ENCODE results near the gene GTPBP6.

The GTPBP6 gene

DNA sequence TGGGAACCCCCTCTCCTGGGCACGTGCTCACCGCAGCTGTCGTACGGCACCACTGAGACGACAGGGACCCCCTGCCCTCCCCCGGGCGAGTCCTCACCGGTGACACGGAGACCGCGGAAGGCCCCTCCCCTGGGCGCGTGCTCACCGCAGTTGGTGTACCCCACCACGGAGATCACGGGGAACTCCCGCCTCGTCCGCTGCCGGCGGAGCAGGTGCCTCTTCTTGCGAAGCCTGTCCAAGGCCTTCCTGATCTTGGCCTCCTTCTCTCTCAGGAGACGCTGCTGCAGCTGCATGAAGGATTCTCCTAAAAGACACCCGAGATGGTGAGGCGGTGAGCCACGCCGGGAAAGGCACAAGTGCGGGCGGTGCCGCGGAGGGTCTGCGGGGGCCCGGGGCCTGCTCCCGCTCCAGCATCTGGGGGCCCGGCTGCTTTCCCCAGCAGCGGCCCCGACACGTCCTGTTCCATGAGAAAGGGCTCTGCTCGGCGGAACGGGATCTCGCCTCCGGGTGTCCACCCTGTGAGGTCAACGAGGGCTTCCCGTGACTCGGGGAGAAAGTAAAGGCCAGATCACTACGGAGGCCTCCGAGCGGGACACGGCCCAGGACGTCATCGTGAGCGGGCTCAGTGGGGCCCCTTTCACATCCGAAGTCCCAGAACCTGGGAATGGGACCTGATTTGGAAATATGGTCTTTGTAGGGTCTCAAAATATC, 5.8 kb downstream of the GTPBP6 start:
- Histone ChIP-seq H3K9me3 (ENCODE audit: control insufficient read depth, insufficient read depth, low read length) (no peaks in the 10 kb centered on the region), H3K9me2 (replicated peaks; ENCODE audit: control insufficient read depth, low read length) (no peaks in the 10 kb centered on the region), H3K4me2 (ENCODE audit: low read length) (no peak overlapping the region), H3K79me2 (ENCODE audit: control insufficient read depth, low read length) (peaks cover 17% of the 10 kb centered on the region), H3K36me3 (ENCODE audit: control insufficient read depth, low read length) (peaks cover 77% of the 10 kb centered on the region), H3K27me3 (ENCODE audit: control insufficient read depth, low read length) (no peaks in the 10 kb centered on the region), H3K4me1 (ENCODE audit: control insufficient read depth, low read length) (peaks cover 8% of the 10 kb centered on the region), H3K4me3 (ENCODE audit: low read length) (no peak overlapping the region), H3K27ac (ENCODE audit: low read depth, low read length) (no peak overlapping the region), H3F3A (ENCODE audit: control insufficient read depth, insufficient read depth) (peaks cover 3% of the 10 kb centered on the region; the same call in 1 of the 2 replicates), H4K20me1 (ENCODE audit: control insufficient read depth, insufficient read depth, low read depth, low read length) (0 out of 2 replicates have a peak, but pooled peaks cover 6% of the 10 kb centered on the region)
- TF ChIP-seq EZH2phosphoT487 (IDR thresholded peaks at IDR 0.05; ENCODE audit: borderline replicate concordance, low read length), result no peak
- TF ChIP-seq, protein P1, sequence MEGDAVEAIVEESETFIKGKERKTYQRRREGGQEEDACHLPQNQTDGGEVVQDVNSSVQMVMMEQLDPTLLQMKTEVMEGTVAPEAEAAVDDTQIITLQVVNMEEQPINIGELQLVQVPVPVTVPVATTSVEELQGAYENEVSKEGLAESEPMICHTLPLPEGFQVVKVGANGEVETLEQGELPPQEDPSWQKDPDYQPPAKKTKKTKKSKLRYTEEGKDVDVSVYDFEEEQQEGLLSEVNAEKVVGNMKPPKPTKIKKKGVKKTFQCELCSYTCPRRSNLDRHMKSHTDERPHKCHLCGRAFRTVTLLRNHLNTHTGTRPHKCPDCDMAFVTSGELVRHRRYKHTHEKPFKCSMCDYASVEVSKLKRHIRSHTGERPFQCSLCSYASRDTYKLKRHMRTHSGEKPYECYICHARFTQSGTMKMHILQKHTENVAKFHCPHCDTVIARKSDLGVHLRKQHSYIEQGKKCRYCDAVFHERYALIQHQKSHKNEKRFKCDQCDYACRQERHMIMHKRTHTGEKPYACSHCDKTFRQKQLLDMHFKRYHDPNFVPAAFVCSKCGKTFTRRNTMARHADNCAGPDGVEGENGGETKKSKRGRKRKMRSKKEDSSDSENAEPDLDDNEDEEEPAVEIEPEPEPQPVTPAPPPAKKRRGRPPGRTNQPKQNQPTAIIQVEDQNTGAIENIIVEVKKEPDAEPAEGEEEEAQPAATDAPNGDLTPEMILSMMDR (IDR thresholded peaks at IDR 0.05; ENCODE audit: low read depth, low read length, poor library complexity, severe bottlenecking), result no peak

DNA sequence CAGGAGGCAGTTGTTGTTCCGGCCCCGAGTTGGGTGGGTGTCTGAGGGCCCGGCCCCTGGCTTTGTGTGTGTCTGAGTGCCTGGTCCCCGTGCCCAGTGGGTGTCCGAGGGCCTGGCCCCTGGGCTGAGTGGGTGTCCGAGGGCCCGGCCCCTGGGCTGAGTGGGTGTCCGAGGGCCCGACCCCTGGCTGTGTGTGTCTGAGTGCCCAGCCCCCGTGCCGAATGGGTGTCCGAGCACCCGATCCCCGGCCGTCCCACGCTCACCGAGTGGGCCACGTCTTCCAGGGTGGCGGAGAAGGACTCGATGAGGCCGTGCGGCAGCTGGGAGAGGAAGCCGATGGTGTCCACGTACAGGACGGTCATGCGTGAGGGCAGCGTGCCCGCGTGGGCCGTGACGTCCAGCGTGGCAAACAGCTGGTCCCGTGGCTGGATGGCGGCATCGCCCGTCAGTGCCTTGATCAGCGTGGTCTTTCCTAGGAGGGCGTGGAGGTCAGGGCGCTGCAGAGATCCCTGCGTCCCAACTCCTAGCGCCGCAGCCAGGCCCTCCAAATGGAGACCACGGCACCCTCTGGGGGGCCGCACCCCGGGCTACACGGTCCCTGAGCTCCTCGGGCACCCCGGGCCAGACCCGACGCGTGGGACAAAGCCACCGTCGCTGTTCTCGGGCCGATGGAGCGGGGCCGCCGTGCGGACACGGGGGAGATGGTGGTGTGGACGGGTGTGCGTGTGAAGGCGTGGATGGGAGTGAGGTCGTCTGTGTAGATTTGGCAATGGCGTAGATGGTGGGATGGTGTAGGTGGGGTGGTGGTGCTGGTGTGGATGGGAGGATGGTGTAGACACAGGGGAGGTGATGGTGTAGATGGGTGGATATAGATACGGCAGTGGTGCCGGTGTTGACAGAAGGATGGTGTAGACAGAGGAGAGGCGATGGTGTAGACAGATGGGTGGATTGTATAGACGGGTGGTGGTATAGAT, 7.2 kb downstream of the GTPBP6 start:
- Histone ChIP-seq H3K36me3 (ENCODE audit: control insufficient read depth, low read length) (peaks cover 81% of the 10 kb centered on the region), H3F3A (ENCODE audit: control insufficient read depth, insufficient read depth) (no peaks in the 10 kb centered on the region), H3K4me3 (ENCODE audit: low read length) (no peak overlapping the region), H3K4me2 (ENCODE audit: low read length) (no peak overlapping the region), H3K27ac (ENCODE audit: low read depth, low read length) (no peak overlapping the region), H3K4me1 (ENCODE audit: control insufficient read depth, low read length) (no peaks in the 10 kb centered on the region), H3K79me2 (ENCODE audit: control insufficient read depth, low read length) (peaks cover 16% of the 10 kb centered on the region), H3K9me3 (ENCODE audit: control insufficient read depth, insufficient read depth, low read length) (no peaks in the 10 kb centered on the region), H4K20me1 (ENCODE audit: control insufficient read depth, insufficient read depth, low read depth, low read length) (peaks cover 7% of the 10 kb centered on the region), H3K9me2 (replicated peaks; ENCODE audit: control insufficient read depth, low read length) (no peaks in the 10 kb centered on the region), H3K27me3 (ENCODE audit: control insufficient read depth, low read length) (no peaks in the 10 kb centered on the region)
- no peak for TF ChIP-seq EZH2phosphoT487 (IDR thresholded peaks at IDR 0.05; ENCODE audit: borderline replicate concordance, low read length)

DNA sequence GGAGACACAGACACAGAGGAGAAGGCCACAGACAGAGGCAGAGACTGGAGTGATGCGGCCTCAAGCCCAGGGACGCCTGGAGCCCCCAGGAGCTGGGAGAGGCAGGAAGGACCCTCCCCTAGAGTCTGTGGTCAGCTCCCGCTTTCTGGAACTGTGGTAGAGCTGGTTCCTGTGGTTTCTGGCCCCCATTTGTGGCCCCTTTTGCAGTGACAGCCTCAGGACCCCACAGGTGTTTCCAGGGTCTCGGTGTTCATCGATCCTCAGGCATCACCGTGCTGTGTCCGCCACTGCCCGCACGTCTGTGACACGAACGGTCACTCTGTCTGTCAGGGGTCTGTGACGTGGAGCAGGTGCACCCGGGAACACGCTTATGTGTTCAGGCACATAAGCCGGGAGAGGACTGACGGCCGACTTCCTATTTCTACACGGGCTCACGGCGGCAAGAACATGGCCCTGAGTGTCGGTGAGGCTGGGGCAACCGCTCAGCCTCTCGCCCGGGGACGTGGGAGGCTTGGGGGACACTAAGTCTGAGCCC, 7.9 kb downstream of the GTPBP6 start:
- peaks cover 7% of the 10 kb centered on the region for H4K20me1 ChIP-seq (ENCODE audit: control insufficient read depth, insufficient read depth, low read depth, low read length)
- H3K4me1 ChIP-seq (ENCODE audit: control insufficient read depth, low read length), result no peaks in the 10 kb centered on the region
- no peaks in the 10 kb centered on the region for H3K27me3 ChIP-seq (ENCODE audit: control insufficient read depth, low read length)
- no peak overlapping the region for H3K27ac ChIP-seq (ENCODE audit: low read depth, low read length)
- H3K79me2 ChIP-seq (ENCODE audit: control insufficient read depth, low read length), result peaks cover 16% of the 10 kb centered on the region
- H3K4me2 ChIP-seq (ENCODE audit: low read length), result no peak overlapping the region
- no peaks in the 10 kb centered on the region for H3K9me3 ChIP-seq (ENCODE audit: control insufficient read depth, insufficient read depth, low read length)
- peaks cover 84% of the 10 kb centered on the region for H3K36me3 ChIP-seq (ENCODE audit: control insufficient read depth, low read length)
- H3F3A ChIP-seq (ENCODE audit: control insufficient read depth, insufficient read depth), result no peaks in the 10 kb centered on the region
- no peak overlapping the region for H3K4me3 ChIP-seq (ENCODE audit: low read length)
- no peak for TF ChIP-seq EZH2phosphoT487 (IDR thresholded peaks at IDR 0.05; ENCODE audit: borderline replicate concordance, low read length)
- TF ChIP-seq, protein P1 (IDR thresholded peaks at IDR 0.05; ENCODE audit: low read depth, low read length, poor library complexity, severe bottlenecking), result no peak
- no peaks in the 10 kb centered on the region for H3K9me2 ChIP-seq (replicated peaks; ENCODE audit: control insufficient read depth, low read length)

Measured in DOHH2 (cell line).